Central memory CD4-positive, alpha-beta T cell (primary cell): Measurements from ENCODE around the gene SOX5.

Experiments
- DNase-seq: peaks from one replicate; pipeline ENCODE4 v3.0.0; 2022

SOX5 gene

DNA sequence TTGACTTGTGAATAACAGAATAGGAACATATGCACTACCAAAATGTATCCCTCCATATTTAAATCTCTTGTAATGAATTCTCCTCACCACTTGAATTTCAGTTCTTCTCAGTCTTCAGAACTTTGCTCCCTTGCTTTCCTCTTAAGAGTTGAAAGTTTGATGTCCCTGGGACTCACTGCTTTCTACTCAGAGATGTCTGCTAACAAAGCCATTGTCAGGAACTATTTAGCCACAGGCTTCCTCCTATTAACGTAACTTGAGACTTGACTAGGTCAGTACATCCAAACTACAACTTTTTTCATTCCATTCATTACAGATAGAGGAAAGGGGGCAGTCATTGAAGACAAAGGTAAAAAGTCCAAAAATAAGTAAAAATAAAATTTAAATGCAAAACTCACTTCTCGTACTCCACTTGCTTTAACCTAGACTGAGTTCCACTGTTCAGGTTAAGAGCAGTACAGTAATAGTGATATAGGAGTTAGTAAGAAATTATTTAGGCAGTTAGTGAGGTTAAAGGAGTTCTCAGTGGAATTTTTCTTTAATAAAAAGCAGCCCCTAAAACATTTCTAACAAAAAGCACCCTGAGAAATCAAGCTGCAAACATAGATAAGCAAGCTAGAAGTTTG, 364.2 kb downstream of the SOX5 start:
- no peak for DNase-seq

DNA sequence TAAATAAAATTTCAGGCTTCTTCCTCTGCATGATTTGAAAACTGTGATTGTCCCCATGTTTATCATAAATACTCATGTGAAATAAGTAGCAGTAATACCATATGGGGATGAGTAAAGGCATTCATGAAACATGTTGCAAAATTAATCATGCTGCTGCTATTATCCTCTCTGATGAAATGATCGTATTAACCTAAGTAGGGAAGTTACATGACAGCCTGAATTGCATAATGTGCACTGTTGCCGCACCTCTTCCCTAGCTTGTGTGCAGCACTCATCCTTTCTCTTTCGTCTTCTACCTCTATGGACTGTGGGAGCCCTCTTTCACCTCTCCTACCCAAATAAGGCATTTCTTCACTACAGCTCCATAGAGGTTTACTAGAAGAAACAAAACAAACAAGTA, 367.6 kb downstream of the SOX5 start:
- no peak for DNase-seq

DNA sequence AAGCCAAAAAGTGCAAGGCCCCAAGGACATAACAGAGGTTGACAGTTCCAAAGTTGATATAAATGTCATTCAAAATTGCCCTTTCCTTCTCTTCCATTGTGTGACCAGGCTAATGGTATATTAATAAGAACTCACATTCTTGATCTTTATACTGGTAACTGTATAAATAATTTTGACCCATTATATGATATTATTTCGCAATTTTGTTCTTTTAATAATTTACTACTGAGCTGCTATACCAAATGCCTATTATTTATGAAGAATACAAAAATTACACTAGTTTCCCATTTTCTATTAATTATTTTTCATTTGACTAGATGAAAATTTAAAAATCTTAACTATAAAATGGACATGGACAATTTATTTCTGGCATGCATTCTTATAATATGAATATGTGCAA, 370.2 kb downstream of the SOX5 start:
- no peak for DNase-seq

DNA sequence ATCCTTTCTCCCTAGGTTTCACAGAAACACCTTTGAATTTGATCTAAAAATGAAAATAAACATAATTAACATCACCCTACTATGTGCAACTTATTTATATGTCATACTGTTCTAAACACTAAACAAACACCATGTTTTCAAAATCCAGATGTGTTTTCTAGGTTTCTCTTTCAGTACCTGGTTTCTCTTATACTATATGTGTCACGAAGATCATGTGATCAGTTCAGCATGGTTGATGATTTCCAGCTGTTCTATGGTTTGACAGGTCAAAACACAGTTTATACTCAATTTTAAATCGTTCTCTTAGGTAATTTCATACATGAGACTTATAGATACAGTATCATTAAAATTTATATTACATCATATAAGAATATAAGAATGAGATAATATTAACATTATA, 373.1 kb downstream of the SOX5 start:
- DNase-seq = no peak

DNA sequence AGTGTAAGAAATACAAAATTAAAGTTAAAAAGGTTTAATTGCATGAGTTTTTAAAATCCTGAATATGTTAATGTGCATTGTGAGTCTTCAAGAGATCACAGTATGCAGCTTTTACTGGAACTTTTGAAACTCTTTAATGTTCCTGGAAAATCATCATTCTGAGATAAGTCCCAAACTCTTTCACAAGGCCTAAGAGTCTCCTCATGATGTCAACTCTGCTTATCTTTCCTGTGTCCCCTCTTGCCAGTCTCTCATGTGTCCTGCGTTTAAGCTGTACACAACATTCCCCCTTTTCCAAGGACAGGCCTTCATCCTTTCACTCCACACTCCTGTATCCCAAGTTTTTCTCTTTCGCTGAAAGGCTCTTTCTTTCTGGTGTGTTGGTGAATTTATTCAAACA, 380.1 kb downstream of the SOX5 start:
- DNase-seq = no peak

DNA sequence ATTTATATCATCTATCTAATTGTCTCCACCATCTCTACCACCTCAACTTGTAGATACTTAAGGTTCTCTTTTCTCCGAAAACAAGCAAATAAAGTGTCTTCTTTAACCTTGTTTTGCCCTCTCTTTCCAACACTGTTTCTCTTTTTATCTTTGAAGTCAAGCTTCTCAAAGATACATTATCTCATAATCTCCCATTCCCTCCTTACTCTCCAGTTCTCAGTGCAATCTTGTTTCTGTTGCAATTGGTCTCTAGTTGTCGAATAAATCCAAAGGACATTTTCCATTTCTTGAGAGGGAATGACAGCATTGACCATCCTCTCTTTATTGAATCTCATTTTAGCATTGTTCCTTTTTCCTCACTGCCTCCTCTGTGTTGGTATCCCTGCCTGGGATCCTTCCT, 383.3 kb downstream of the SOX5 start:
- DNase-seq = no peak

DNA sequence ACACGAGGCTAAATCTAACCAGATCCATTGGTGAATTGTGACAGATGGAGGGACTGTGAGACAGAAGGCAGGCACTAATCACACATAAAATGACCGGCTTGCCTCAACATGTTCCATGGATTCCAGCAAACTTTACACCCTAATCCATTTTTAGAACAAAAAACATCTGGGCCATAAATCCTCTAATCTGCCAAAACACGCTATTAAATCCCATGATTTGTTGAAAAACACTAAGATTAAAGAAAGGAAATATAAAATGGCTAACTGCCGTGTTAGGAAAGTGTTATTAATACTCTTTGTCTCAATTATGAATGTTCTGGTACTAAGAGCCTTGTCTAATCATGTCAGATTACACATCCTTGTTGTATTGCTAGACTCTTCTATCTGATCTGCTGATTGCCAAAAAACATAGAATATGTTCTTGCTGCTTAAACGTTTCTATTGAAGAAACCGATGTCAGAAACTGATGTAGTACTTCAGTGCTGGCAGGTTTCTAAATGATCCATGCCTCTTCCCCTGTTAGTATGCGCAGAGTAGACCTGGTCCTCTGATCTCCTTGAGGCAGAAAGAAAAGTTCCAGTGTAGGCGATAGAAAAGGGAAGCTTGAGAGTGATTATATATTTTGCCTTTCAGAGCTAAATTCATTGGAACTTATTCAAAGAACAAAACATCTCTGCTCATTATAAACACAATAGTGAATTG, 384.9 kb downstream of the SOX5 start:
- no peak for DNase-seq

DNA sequence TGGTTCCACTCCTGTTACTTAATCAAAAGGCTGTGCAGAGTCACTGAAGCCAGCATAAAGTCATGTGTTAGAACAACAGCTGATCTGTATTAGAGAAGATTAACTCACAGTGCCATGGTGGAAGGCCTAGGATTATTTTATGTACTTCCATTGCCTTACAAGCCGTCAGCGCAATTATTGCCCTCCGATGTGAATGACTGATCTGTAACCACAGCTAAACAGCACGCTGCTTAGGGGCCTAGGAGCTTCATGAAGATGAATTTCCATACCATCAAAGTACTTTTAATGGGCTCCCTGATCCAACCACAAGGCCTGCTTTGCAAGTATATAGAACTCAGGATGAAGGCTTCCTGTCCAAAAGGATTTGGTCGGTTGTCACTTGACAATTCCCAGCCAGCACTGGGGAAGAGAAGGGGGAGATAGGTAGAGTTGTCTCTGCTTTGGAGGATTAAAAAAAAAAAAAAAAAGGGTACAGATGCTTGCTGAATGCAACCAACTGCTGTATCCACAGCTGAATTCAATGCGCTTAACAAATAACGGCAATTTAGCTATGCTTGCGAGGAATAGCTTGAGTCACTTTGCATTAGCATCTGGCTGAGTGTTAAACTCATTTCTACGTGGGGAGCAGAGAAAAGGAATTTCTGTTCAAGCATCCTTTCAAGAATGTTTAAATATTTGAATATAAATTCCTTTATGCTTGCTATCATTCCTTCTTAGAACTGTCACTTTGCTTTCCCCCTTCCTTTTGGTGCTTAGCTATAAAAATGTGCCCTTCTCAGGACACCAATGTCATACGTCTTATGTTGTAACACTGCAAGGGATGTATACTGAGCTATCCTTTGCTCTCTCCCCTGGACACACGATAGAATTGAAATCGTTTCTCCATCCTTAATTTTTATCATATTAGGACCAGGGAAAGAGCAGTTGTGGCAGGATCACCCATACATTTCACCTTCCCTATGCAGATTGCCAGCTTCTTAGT, 387.8 kb downstream of the SOX5 start:
- no peak for DNase-seq

DNA sequence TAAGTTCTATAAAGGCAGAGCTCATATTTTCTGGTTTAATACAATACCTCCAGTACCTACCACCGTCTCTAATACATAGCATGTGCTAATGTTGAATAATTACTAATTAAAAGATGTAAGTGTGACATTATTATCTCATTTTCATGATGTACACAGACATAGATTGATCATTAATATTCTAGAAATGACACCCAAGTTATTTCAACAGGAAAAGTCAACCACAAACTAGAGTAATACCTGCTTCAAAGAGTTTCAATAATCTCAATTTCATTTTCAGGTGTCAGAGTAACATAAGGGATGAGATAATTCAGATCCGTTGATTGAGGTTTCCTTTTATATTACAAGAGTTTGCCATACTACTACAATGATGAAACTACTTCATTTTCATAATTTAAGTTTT, 388.9 kb downstream of the SOX5 start:
- DNase-seq = no peak

DNA sequence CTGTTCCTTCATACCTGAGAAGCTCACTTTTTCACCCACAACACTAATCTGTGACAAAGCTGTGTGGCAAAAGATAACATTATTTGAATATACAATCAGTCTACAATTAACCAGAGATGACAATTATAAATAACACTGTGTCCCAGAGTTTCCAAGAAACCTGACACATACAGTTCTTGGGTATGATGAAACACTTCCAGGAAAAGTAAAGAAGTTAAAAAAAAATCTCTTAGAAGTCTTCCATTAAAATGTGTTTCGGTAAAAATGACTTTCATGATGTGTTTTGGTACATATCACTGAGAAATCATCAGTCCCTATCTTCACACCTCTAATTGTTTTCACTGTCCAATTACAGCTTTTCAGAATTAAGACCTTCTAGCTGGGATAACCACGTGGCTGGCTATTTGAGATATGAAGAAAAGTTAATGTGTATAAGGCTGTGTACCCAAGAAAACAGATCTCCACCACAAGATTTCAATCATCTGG, 390.2 kb downstream of the SOX5 start:
- DNase-seq = no peak

DNA sequence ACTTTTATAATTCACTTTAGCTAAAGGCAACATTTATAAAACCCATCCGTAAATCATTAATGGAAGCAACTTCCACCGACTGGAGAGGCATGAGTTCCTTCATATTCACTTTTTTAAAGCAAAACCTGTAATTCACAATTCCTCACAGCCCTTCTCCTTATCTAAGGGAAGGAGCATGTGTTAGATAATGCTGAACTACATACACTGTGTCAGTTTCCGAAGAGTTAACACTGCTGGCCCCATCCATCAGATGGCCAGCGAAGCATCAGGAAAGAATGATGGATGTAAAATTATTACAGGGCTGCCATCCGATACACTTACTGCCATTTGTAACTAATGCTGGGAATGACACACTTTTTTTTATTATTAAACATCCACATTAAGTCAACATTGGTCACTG, 392.8 kb downstream of the SOX5 start:
- no peak for DNase-seq

DNA sequence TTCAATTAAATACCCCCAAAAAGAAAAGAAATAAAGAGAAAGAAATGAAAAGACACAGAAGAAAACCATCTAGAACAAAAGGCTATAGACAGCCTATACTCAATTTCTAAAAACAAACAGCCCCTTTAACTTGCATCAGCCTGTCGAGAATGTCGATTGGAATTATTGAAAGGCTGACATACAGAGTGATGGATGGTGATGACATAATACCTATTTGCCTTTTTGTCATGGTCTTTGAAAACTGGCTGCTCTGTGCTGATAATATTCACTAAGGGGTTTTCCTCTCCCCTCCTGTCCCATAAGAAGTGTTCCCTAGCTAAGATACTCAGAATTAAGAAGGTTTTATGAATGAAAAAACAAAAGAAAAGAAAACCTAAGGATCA, 393.7 kb downstream of the SOX5 start:
- no peak for DNase-seq

DNA sequence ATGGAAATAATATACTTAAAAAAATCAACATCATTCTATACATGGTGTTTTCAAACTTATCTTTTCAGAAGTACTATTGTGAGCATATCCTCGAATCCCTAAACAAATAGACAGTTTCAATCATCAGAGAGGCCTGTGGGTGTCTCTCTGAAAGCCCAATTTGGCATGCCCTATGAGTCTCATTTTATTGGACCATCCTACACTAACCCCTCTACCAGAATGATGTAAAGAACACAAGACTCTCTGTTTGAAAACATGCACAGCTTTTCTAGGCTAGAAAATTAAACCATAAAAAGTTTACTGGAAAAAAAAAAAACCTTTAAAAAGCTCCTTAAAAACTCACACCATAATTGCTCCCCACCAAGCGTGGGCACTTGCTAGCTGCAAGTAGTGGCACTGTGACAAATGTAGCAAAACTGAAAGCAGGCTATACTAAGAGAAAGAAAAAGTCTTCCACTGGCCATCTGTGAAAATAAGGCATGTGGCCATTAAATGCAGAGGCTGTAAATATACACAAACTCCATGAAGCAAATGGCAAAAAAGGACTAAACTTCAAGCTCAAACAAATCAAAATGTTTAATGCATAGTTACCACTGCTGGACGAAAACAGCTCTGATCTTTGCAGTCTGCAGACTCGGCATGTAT, 394.2 kb downstream of the SOX5 start:
- no peak for DNase-seq

DNA sequence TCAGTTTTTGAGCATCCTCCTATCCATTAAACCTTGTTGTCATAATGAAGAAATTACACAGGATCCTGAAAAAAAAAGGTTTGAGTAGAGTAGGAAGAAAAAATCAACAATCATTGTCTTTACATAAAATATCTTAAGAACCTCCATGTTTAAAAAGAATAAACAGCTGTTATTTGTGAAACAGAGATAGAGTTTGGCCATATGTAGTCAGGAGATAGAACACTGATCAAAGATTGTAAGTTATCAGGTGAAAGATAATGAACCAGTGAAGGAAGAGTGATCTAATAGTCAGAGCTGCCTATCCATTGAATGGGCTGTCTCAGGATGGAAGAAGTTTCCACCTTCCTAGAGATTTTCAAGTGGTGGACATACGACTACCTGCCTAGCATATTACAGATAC, 397.1 kb downstream of the SOX5 start:
- no peak for DNase-seq

DNA sequence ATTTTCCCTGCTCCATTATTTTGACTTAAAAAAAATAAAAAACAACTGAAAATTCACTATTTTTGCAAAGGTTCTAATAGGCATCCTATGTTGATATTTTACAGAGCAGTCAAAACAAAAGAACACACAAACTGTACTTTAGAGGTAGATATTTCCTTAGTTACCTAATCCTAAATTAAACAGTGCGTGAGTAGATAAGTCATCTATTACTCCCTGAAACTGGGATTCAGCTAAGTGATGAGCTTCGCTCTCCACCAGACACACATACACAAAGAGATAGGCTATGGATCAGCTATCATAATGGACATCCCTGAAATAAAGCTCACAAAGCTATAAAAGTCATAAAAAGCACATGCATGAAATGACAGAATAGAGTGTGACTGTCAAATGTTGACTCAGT, 398.7 kb downstream of the SOX5 start:
- DNase-seq = no peak

DNA sequence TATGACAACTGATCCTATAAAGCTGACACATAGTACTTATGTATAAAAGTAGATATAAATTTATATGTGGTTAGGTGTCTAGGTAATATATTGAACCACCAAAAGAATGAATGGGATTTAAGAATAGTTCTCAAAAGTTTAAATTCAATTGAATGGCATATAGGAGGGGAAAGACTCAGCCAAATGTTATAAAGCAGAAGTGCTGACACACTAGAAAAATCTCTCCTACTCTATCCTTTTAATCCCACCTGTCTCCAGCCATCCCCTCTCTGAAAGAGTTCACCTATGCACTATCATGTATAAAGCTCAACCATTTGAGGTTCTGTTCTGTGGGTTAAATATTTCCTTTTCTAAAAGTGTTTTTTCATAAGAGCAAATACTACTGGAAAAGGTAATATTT, 400.7 kb downstream of the SOX5 start:
- no peak for DNase-seq

DNA sequence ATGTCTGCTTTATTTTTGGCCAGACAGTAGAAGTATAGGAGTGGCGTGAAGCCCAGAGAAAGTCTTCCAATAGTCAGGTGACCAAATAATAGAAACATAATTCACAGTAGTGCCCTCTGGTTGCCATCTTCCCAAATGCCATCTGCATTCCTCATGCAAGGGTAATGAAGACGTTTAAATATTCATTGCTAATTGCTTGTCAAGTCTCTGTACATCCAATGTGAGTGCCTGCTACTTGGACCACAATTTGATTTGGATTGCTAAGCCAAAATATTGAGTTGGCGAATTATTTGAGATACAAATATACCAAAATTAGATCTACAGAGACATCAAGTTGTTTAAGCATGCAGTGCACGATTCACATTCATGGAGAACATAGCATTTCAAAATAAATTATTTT, 402.7 kb downstream of the SOX5 start:
- DNase-seq = no peak

DNA sequence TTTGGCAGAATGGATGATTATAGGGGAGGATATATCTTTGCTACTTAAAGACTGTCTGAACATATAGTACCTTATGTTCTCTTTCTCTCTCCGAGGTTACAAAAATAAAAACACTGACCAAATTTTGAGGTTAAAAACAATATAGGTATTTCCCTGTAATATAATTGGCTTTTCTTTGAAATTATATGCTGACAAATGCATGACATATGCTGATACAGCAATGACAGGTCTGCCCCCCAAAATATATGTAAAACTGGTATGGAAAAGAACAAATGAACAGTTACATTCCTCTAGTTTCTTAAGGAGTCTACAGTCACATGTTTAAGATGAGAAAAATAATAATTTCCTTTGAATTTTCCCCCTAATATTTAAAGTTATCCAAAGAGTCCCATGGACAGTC, 405.7 kb downstream of the SOX5 start:
- DNase-seq = no peak

DNA sequence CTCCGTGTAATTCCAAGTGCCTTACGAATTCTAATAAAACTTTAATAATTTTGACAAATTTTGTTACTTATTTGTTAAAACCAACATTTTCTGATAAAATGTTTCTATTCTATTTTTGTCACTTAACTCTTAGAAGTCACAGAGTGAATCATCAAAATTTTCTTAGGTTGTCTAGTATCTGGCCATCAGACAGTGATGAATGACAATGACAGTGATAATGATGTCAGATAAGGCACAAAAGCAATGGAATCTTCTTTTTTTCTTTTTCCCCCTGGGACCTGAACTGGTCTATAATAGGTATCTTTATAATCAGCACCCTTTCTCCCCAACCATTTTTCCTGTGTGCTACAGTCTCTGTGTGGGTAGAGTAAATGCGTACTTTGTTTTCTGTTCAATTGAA, 407.3 kb downstream of the SOX5 start:
- DNase-seq = no peak

DNA sequence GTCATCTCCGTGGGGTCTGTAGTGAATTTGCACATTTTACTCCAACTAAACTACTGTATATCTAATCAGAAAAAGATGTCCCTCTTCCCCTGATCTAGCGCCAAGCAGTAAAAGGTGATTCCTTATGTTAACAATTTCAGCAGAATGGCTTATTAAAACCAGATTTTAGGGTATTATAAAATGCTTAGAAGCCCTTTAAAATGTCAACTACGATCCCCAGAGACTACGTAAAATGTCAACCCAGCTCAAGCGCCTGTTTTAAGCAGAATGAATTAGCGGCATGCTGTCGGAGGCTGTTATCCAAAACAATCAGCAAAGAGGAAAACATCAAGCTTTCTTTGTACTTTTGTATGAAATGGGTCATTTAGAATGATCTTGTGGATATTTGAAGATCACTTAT, 408.9 kb downstream of the SOX5 start:
- no peak for DNase-seq

DNA sequence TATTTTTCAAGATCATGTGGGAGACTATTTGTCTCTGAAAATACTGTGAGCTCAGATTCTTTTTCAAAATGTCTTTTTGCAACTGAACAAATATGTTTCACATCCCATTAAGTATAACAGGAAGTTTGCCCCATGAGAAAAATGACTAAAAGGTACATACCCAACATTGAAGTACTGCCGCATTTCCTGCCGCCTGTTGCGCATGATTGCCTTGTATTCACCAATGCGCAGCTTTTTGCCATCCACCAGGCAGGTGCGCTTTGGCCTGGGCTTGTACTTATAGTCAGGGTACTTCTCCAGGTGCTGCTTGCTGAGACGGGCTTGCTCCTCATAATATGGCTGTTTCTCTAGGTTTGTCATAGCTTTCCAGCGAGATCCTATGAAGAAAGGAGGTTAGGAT, 413.2 kb downstream of the SOX5 start:
- DNase-seq = no peak

DNA sequence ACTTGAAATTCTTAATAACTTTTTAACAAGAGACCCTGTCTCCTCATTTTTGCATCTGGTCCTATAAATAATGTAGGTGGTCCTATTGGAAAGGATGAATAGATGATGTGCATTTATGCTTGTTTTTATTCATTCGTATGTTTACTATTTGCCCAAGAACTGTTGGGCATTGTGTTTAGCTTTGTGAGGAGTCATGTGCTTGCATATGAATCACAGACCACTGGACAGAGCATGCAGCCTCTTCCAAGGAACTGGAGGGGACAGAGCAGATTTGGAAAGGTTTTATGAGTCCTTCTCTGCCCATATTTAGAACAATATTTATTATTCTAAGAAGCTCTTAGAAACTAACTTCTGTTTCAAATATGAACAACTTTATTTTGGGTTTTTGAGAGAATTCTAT, 414.0 kb downstream of the SOX5 start:
- DNase-seq = no peak

DNA sequence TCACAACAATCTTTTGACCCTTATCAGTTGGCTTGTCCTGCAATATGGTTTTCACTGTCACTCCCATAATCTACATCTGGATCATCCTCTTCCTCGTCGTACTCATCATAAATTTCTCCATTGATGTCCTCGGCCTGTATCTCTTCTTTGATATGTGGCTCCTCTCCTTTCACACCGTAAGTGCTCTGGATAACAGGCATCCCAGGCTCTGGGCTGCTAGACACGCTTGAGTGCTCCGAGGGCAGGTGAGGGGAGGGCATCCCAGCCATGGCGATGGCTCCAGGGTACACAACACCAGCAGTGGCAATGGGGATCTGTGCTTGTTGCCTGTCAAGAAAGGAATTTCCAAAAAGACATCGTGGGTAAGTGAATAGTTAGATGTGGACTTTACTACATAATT, 415.3 kb downstream of the SOX5 start:
- no peak for DNase-seq
